Kasumi-1 (cell line): ENCODE results near the gene CLEC16A.
A peak's percentile ranks its signal among the peaks of the same experiment; 100 is the strongest.
"Not testable (repeated sequence)": the region's sequence is repeated elsewhere in the genome, so short reads cannot be mapped to it uniquely, and the experiment has no call there.

Source experiments
- DNase-seq, 2 experiments: peaks; one replicate each; lab custom pipeline; 2025; lab: John Stamatoyannopoulos, UW

Gene CLEC16A

GRCh38 chr16:11100239-11100750 is 155.9 kb downstream of the CLEC16A start:
- no peak for DNase-seq

DNA sequence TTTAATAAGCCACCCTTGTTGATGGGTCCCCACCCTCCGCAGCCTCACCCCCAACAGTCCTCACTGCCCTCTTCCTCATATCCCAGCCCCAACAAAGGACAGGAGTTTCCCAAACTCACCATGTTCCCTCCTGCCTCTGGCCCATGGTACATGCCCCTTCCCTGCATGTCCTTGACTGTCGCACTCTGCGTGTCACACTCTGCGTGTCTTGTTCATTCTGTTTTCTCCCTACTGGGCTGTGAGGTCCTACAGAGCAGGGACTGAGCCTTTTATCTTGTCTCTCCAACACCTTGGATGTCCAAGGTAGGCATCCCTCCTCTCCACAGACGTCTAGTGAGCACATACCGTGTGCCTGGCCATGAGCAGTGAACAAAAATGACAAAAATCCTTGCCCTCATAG is 156.9 kb downstream of the CLEC16A start:
- DNase-seq, result no peak

GRCh38 chr16:11101695-11102522 is 157.5 kb downstream of the CLEC16A start:
- DNase-seq, result no peak

DNA sequence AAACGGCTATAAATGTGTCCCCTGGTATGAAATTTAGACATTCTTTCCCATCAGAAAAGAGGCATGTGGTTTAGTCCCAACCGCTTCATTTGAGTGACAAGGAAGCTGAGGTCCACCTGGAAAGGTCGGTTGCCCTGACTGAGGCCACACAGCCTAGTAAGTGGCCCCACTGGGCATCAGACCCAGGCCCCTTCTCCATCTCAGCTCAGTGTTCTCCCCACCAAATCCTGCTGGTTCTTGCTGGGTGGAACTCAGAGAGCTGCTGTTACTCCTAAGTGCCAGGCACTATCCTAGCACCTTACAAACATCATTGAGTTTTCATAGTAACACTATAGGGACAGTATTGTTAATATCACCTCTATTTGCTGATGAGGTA is 158.1 kb downstream of the CLEC16A start:
- no peak for DNase-seq

DNA sequence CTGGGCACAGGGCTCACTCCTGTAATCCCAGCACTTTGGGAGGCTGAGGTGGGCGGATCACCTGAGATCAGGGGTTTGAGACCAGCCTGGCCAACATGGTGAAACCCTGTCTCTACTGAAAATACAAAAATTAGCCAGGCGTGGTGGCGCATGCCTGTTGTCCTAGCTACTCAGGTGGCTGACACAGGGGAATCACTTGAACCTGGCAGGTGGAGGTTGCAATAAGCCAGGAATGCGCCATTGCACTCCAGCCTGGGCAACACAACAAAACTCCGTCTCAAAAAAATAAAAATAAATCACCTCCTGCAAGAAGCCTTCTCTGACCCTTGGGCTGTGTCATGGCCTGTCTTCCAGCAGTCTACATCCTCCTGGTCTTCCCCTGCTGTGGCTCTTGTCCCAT is 158.9 kb downstream of the CLEC16A start:
- not testable (repeated sequence) for DNase-seq

- DNase-seq, result no peak
Measured at GRCh38 chr16:11104168-11105037, 160.0 kb downstream of the CLEC16A start.

DNA sequence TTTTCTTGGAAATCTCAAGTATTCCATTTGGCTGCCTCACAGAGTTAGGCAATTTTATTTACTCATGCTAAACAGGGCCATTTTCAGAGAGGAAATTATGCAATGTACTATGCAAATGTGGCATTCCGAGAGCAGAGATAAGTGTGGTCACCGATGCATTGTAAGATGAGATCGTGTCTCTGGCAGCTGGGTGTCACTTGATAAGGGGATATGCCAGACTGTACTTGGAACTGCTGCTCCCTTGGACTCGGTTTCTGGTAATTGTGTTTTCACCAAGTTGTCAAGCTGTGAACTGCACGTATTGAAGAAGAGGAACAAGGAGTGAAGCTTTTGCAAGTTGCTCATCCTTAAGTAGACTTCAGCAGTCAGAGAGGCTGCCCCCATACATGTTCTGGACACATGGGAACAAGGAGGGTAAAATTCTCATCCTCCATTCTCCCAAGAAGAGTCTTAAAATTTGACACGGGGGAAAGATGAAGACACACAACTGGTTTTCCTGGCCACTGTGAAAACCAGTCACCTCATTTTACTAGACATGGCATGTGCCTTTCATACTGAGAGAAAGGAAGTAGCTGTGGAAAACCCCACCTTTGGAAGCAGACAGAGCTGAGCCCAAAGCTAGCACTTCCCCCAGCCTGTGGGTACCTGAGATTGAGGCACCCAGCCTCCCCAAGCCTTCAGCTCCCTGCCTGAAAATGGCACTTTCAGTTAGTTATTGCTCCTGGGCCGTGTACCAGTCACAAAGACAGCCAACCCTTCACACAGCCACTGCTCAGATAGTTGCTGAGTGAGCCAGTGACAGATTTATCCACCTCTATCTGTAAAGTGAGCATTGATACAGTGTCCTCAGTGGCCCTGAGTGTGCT is 160.9 kb downstream of the CLEC16A start:
- peak; percentile 77 to 78 for DNase-seq

DNA sequence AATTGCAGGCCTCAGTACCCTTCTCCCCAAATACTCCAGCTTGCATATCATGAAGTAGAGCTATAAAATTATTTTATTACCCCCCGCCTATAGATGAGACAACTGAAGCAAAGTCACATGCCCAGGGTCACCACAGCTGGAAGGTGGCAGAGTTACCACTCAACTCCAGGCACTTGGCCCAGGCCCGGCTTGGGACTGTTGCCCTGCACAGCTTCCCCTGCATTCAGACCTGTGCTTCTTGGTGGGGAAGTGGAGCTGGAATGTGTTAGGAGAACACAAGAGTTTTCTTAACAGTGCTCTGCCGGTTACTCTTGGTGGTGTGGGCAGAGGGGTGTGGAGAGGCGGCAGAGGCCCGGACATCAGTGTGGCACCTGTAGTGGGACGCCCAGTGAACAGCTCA is 162.4 kb downstream of the CLEC16A start:
- no peak for DNase-seq

DNA sequence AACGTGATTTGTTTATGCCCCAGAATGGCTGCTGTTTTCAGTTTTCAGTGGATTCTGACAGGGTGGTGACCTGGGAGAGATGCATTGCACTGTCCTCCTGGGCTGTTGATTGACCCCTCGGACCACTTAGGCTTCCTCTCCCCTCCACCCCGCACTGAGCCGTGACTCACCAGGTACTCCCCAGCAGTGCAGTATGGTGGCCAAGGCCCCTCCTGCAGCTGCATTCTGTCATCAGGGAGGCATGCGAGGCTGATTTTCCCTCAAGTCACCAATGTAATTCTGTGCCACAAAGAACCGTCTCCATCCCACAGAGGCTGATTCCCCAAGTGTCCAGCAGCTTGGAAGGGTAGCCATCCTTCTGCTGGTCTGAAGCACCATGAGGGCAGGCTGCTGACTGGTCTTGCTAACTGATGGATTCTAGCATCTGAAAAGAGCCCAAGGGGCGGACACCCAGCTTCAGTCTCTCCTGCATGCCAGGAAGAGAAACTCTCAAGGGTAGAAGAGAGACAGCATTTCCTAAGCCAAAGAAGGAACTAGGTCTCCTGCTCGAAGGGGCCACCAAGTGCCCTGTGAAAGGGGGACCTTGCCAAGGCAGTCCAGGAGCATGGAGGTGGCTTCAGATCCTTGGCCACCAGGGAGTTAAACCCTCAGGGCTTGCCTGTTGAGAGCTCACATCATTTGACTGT is 163.6 kb downstream of the CLEC16A start:
- no peak for DNase-seq

GRCh38 chr16:11108466-11108805 is 164.1 kb downstream of the CLEC16A start:
- no peak for DNase-seq

DNA sequence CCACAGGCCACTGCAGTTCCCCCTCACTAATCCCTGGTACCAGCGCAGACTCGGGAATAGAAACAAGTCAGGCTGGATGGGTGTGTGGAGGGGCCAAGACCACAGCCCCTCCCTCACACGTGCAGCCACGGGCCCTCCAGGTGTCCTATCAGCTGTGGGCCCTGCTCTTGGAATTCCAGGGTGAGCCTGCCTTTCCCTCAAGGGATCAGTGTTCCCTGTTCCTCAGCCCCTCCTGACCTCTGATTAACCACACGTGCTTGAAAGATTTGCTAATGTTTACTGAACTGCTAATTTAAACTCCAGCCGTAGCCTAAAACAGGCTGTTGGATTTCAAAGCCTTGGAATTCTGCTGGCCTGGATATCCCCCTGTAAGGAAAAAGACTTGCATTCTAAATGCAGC is 165.2 kb downstream of the CLEC16A start:
- DNase-seq, result no peak

DNA sequence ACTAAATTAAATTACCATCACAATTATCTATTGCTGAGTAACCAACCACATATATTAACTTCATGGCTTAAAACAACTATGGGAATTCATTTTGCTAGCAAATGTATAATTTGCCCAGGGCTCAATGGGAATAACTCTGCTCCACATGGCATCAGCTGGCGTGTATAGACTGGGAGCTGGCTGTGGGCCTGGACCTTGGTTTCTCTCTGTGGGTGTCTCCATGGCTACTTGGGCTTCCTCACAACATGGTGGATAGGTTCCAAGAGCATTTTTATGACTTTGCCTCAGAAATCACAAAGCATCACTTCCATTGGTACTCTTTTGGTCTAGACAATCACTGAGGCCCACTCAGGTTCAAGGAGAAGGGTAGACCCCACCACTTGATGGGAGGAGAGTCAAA is 166.8 kb downstream of the CLEC16A start:
- no peak for DNase-seq

DNA sequence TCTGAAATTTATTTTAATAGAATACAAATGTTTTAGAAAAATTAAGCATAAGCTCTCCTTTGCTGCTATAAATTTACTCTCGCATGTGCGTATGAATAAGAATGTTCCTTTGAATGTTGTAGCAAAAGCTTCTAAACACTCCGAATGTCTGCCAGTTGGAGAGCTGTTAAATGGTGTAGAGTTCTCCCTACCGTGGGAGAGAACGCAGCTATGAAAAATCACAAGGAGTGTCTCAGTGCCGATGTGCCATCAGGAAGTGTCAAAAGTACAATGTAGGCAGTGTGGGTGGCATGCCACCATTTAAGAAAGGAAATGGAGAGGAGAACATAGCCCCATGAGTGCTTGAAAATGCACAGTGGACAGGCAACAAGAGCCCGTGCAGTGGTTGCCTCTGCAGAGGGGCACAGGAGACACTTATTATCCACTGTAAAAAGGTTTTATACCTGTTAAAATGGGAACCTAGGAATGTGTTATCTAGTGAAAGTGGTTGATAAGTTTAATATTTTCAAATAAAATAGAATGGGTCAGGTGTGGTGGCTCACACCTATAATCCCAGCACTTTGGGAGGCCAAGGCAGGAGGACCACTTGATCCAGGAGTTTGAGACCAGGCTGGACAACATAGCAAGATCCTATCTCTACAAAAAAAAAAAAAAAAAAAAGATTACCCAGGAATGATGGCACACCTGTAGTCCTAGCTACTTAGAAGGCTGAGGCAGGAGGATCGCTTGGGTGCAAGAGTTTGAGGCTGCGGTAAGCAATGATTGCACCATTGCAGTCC is 167.7 kb downstream of the CLEC16A start:
- no peak for DNase-seq

- DNase-seq, result no peak
Measured at GRCh38 chr16:11112723-11113348, 168.5 kb downstream of the CLEC16A start.

GRCh38 chr16:11114366-11115164 is 170.2 kb downstream of the CLEC16A start:
- DNase-seq, result peak; percentile 56 to 60

DNA sequence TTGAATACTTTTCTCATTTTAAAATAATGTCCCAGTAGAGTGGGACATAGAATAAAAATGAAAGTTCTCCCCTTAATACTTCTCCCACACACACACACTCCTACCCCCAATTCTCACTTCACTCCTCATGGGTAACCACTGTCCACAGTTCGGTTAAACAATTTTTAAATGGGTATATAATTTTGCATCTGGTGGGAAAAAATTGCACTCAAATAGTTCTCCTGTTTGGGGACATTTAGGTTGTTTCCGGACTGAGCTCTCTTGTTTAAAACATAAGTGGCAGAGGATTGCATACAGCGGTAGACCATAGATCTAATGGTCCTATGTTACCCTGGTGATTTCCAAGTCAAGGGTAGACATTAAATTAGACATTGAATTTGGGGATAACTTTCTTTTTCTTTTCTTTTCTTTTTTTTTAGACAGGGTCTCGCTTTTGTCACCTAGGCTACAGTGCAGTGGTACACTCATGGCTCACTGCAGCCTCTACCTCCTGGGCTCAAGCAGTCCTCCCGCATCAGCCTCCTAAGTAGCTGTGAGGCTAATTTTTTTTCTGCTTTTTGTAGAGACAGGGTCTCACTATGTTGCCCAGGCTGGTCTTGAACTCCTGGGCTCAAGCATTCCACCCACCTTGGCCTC is 173.3 kb downstream of the CLEC16A start:
- DNase-seq, result no peak

- DNase-seq, result no peak
Measured at GRCh38 chr16:11118479-11118878, 174.1 kb downstream of the CLEC16A start.

DNA sequence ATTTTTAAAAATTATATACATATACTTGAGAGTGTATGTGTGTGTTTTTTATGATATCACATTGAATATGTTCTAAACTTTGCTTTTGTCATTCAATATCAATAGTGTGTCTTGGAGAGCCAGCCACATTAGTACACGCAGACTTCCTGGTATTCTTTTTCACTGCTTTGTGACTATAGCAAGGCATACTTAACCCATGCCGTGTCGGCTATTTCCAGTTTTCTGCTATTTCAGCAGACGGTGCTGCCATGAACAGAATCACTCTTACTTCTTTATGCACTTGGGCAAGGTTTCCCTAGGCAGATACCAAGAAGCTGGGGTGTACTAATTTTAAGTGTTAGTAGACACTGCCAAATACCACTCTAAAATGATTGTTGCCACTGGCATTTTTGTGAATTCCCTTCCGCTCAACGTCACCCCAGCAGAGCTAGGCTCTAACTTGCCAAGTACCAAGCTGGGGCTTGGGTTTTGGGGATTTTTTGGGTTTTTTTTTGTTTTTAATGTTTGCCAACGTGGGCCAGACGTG is 176.8 kb downstream of the CLEC16A start:
- no peak for DNase-seq
